ENCODE measurements around the gene DMRT2.

DMRT2 gene

GRCh38 chr9:1052365-1053281, 2.5 kb downstream of the DMRT2 start:
- no peaks in the 10 kb centered on the region for H3K36me3 ChIP-seq (ENCODE audit: control insufficient read depth, insufficient read depth, low read length)
- H3K4me2 ChIP-seq (ENCODE audit: low read length), result peak overlapping the region; percentile 67
- no peak overlapping the region for H2AFZ ChIP-seq
- TF ChIP-seq CTCF (IDR thresholded peaks at IDR 0.05), result no peak
- H3K4me1 ChIP-seq, result no peaks in the 10 kb centered on the region
- H3K9me3 ChIP-seq (ENCODE audit: control insufficient read depth, low read length), result no peaks in the 10 kb centered on the region
- H3K27ac ChIP-seq, result peak overlapping the region; percentile 96
- peak overlapping the region; percentile 28 for H3K9ac ChIP-seq
- H3K79me2 ChIP-seq, result peaks cover 12% of the 10 kb centered on the region
- H3K27me3 ChIP-seq (ENCODE audit: control insufficient read depth, insufficient read depth, low read length), result no peaks in the 10 kb centered on the region
- H3K4me3 ChIP-seq (ENCODE audit: low read depth, low read length), result peak overlapping the region; percentile 67

- H3K36me3 ChIP-seq (ENCODE audit: control insufficient read depth, insufficient read depth, low read length), result no peaks in the 10 kb centered on the region
- no peaks in the 10 kb centered on the region for H3K4me1 ChIP-seq
- H3K27ac ChIP-seq, result peak overlapping the region; percentile 96
- H2AFZ ChIP-seq, result no peak overlapping the region
- H3K4me2 ChIP-seq (ENCODE audit: low read length), result peak overlapping the region; percentile 67
- peak overlapping the region; percentile 49 for H3K9ac ChIP-seq
- H3K79me2 ChIP-seq, result peaks cover 12% of the 10 kb centered on the region
- H3K27me3 ChIP-seq (ENCODE audit: control insufficient read depth, insufficient read depth, low read length), result no peaks in the 10 kb centered on the region
- no peaks in the 10 kb centered on the region for H3K9me3 ChIP-seq (ENCODE audit: control insufficient read depth, low read length)
- H3K4me3 ChIP-seq (ENCODE audit: low read depth, low read length), result peak overlapping the region; percentile 67
- no peak for TF ChIP-seq CTCF (IDR thresholded peaks at IDR 0.05)
These were observed 3.1 kb downstream of the DMRT2 start for GRCh38 chr9:1053282-1053621.

- Histone ChIP-seq H3K4me2 (ENCODE audit: low read length) (peak overlapping the region; percentile 67), H3K4me3 (ENCODE audit: low read depth, low read length) (peak overlapping the region; percentile 67), H3K9me3 (ENCODE audit: control insufficient read depth, low read length) (no peaks in the 10 kb centered on the region), H3K36me3 (ENCODE audit: control insufficient read depth, insufficient read depth, low read length) (no peaks in the 10 kb centered on the region), H2AFZ (no peak overlapping the region), H3K9ac (peak overlapping the region; percentile 49), H3K79me2 (peaks cover 12% of the 10 kb centered on the region), H3K27ac (peak overlapping the region; percentile 96), H3K27me3 (ENCODE audit: control insufficient read depth, insufficient read depth, low read length) (no peaks in the 10 kb centered on the region), H3K4me1 (no peaks in the 10 kb centered on the region)
- no peak for TF ChIP-seq CTCF (IDR thresholded peaks at IDR 0.05)
These were observed 3.8 kb downstream of the DMRT2 start for GRCh38 chr9:1053986-1054425.

GRCh38 chr9:1055166-1055565, 5.0 kb downstream of the DMRT2 start:
- Histone ChIP-seq H3K27me3 (ENCODE audit: control insufficient read depth, insufficient read depth, low read length) (no peaks in the 10 kb centered on the region), H3K9me3 (ENCODE audit: control insufficient read depth, low read length) (no peaks in the 10 kb centered on the region), H3K4me2 (ENCODE audit: low read length) (peak overlapping the region; percentile 67), H3K4me1 (no peaks in the 10 kb centered on the region), H3K36me3 (ENCODE audit: control insufficient read depth, insufficient read depth, low read length) (no peaks in the 10 kb centered on the region), H3K9ac (no peak overlapping the region), H3K79me2 (peaks cover 12% of the 10 kb centered on the region), H3K27ac (peak overlapping the region; percentile 96), H2AFZ (no peak overlapping the region), H3K4me3 (ENCODE audit: low read depth, low read length) (peak overlapping the region; percentile 67)
- TF ChIP-seq CTCF (IDR thresholded peaks at IDR 0.05), result no peak

All from parathyroid adenoma (tissue), 2 donors.